GM12801 (cell line): Measurements from ENCODE around the gene COX5B.

Source experiments
- TF ChIP-seq, protein P1 (sequence below): IDR thresholded peaks from one replicate; pipeline ENCODE4 v1.5.1; 2011; ENCODE audit warnings: control low read depth; ENCODE audit not compliant: insufficient read length; ENCODE audit errors: extremely low read depth

COX5B gene

DNA sequence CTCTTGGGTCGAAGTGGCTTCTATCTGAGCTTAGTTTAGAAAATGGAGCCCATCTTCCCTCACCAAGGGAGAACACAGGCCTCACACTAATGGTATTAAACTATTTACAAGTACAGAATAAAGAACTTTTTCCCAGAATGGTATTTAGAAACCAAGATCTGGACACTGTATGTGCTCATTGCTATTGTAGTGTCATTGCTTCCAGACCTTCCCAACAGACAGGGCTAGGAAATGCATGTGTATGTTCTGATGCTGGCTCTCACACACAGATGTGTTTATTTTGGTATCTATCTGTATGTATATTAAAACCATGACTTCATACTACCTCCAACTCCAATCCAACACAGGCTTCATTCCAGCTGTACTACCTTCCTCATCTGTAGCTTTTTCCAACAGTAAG, 8.0 kb downstream of the COX5B start:
- TF ChIP-seq, protein P1, sequence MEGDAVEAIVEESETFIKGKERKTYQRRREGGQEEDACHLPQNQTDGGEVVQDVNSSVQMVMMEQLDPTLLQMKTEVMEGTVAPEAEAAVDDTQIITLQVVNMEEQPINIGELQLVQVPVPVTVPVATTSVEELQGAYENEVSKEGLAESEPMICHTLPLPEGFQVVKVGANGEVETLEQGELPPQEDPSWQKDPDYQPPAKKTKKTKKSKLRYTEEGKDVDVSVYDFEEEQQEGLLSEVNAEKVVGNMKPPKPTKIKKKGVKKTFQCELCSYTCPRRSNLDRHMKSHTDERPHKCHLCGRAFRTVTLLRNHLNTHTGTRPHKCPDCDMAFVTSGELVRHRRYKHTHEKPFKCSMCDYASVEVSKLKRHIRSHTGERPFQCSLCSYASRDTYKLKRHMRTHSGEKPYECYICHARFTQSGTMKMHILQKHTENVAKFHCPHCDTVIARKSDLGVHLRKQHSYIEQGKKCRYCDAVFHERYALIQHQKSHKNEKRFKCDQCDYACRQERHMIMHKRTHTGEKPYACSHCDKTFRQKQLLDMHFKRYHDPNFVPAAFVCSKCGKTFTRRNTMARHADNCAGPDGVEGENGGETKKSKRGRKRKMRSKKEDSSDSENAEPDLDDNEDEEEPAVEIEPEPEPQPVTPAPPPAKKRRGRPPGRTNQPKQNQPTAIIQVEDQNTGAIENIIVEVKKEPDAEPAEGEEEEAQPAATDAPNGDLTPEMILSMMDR: no peak

DNA sequence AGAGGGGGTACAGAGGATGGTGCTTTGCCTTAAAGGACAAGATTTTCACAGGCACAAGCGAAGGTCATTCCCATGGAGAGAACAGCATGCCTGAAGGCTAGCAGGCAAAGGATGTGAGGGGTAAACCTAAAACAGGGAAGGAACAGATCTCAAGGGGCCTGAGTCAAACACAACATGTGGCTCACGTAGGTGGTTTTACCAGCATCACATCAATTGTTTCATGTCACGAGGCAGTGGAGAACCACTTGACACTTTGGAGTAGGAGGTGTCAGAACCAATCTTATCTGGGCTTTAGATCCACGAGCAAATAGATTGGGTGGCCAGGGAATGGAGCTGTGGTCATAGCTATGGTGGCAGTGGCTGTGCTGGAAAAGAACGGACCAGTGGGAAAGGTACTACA, 8.4 kb downstream of the COX5B start:
- TF ChIP-seq, protein P1: no peak

DNA sequence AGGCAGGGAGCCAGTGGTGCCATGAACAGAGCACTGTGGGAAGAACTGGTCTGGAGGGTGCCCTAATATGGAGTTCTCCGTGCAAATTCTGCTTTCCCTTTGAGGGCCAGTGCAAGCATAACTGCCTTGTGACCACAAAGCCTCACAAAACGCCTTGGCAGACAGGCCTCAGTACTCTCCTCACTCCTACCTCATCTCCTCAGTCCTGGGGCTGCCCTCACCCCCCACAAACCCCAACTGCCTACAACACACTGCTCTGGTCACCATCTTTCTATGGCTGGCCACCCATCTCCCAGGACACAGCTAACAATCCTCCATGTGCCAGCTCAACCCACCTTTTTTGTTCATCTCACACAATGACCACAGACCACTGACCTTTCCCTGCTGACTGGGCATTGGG, 8.9 kb downstream of the COX5B start:
- TF ChIP-seq, protein P1: no peak

DNA sequence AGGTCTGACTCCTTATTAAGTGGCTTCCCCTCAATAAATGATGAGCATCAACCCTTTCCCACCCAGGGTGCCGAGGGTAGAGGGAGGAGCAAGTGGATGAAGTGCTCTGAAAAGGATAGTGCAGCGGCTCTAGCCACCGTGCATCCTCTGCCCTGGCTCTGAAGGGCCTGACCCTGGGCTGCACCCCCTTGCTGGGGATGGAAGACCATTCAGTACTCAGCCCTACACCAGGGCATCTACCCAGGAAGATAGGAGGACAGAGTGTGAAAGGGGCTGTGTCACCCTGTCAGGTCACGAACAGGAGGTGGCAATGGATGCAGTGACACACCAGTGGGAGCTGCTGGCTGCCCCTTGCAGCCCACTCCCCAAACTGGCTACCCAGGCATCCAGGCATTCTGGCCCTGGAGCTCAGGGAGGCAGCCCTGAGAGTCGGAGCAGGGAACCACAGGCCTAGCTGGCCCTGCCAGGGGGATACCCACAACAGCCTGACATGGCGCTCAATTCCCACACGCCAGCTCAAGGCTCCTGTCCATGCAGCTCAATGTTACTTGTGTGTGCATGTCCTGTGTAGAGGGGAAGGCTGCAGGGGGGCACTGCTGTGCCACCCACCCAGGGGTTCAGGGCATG, 10.4 kb downstream of the COX5B start:
- TF ChIP-seq, protein P1: no peak

DNA sequence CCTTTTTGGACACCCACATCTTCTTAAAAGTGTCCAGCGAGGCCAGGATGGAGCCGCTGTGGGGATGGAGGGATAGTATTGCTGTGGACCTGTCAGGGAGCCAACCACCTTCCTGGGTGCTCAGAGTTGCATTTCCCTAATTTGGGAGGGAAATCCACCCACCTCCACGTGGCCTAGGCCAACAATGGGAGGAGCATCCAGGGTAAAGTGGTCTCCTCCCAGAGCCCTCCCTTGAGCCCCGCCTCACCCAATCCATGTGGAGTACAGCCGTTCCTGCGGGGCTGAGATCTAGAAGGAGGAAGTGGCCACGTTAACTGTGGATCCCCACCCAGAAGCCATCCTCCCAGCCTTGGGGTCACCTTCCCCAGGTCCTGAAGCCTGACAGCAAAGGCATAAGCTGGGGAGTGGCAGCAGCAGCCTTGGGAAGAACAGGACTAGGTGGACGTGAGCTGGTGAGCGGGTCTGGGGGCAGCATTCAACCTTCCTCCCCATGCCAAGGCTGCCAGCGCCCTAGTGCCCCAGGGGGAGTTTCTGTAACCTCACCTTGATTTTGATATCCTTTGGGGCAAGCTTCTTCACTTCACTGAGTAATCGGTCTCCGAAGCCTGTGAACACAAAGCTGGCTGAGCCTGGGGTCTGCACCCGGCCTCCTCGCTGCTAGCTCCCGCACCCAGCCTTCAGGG, 11.2 kb downstream of the COX5B start:
- TF ChIP-seq, protein P1: no peak

DNA sequence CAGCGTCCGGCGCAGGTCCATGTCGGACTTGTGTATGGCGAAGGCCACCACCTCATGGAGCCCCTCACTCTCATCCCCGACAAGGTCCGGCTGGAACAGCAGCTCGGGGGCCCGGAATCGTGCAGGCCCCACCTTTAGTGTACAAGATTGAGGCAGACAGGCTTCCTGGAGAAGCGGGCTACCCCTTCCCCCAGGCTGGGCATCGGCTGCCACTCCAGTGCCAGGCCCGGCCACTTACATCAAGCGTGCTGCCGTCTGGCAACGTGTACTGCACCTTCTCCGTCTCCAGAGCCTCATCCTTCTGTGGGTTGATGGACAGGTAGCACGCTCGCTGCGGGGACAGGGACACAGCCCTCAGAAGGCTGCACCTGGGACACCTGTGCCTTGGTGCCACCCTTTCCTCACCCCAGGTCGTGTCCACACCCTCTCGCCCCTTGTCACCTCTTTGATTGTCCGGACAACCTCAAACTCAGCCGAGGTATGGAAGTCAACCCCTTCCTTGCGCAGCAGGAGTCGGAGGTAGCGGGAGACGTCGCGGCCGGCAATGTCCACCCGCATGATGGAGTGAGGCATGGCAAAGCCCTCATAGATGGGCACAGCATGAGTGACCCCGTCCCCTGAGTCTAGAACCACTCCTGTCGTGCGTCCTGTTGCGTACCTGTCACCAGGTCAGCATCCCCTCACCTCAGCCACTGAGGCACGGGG, 12.3 kb downstream of the COX5B start:
- TF ChIP-seq, protein P1: no peak

DNA sequence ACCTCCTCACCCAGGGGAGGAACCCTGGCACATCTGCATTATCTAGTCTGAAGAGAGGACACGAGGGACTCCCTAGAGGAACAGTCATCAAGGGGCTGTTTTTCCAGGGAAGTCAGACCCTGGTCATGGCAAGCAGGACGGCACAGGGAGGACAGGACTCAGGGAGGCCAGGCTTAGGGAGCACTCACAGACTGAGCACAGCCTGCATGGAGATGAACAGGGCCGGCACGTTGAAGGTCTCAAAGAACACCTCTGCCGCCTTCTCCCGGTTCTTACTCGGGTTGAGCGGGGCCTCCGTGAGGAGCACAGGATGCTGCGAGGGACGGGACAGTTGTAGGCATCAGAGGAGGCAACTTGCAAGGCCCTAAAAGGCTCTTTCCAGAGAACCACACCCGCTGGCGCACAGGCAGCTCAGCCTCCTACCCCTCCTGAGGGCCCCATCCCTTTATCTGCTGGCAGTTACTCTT, 12.9 kb downstream of the COX5B start:
- TF ChIP-seq, protein P1: no peak
